Activated CD8-positive, alpha-beta memory T cell treated with anti-CD3 and anti-CD28 coated beads, Interleukin-2, amount 50 U/mL, for 4 hours (primary cell): Measurements from ENCODE around the gene AACS.

ENCODE experiments used
- DNase-seq: peaks from one replicate; pipeline ENCODE4 v3.0.0-alpha.2; 2020

The AACS gene

GRCh38 chr12:125187780-125188741 lies 122.8 kb downstream of the AACS start:
- DNase-seq = no peak

- DNase-seq = no peak
Measured at GRCh38 chr12:125189015-125189414, 123.8 kb downstream of the AACS start.

- DNase-seq = no peak
Measured at GRCh38 chr12:125189502-125189901, 124.3 kb downstream of the AACS start.

DNA sequence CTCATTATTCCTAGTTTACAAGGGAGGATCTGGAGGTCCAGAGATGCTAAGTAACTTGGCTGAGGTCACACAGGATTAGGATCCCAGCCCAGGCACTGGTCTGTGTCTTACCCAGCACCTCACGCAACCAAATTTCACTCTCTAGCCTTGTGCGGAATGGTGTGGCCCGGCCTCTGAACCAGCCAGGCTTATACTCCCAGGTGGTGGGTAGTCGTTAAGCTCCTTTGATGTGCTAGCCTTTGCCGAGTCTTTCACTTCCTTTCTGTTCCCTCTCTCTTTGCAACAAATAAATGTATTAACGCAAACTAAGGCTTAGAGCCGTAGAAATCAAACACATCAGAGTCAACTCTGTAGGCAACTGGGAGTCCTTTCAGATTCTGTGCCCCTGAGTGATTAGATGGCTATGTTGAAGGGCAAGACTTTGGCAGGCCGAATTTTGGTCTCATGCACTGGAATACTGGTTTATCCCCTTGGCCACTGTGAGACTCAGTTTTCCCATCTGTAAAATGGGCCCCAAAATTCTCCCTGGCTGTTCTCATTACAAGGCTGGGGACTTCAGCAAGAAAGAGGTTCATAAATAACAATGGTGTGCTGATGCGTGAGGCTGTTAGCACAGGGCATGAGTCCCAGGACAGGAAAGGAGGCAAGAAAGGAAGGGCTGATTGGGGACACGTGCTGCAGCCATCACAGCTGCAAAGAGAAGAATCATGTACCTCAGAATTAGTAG lies 126.3 kb downstream of the AACS start:
- no peak for DNase-seq

DNA sequence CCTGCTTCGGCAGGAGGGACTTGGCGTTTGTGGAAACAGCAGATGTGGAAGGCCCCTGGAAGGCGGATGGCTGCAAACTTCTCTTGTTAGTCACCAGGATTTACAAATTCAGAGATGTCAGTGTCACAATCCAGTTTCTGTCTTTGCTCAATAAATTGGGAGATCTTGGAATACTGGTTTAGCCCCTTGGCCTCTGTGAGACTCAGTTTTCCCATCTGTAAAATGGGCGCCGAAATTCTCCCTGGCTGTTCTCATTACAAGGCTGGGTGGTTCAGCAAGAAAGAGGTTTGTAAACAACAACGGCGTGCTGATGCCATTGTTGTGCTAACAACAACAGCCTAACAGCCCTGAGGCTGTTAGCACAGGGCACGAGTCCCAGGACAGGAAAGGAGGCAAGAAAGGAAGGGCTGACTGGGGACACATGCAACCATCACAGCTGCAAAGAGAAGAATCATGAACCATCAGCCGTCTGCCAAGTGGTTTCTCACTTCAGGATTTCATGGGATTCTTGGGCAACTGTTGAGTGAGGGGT lies 127.5 kb downstream of the AACS start:
- no peak for DNase-seq
